WTC11 (cell line): Measurements from ENCODE around the gene SMG9.

Experiments used
- FOXJ3 ChIP-seq: sonication (generic); formaldehyde crosslinking; IDR thresholded peaks from 2 replicates; pipeline ENCODE4 v1.9.0; 2021; ENCODE audit warnings: missing genetic modification reagents, mild to moderate bottlenecking, borderline replicate concordance
- NFE2L1 ChIP-seq: sonication (generic); formaldehyde crosslinking; IDR thresholded peaks from 2 replicates; pipeline ENCODE4 v1.8.1; 2023; ENCODE audit warnings: missing genetic modification reagents
- NFYB ChIP-seq: sonication (generic); formaldehyde crosslinking; conservative IDR thresholded peaks from 2 replicates; pipeline ENCODE4 v1.8.0; 2022; ENCODE audit warnings: low read depth, missing genetic modification reagents
- NR3C1 ChIP-seq: sonication (generic); formaldehyde crosslinking; conservative IDR thresholded peaks from 2 replicates; pipeline ENCODE4 v1.8.1; 2023; ENCODE audit warnings: low read depth, mild to moderate bottlenecking, missing genetic modification reagents
- SMAD4 ChIP-seq: sonication (generic); formaldehyde crosslinking; IDR thresholded peaks from 2 replicates; pipeline ENCODE4 v1.8.0; 2022; ENCODE audit warnings: mild to moderate bottlenecking, missing genetic modification reagents
- SP1 ChIP-seq: sonication (generic); formaldehyde crosslinking; conservative IDR thresholded peaks from 2 replicates; pipeline ENCODE4 v1.8.1; 2022; ENCODE audit warnings: missing genetic modification reagents
- TF ChIP-seq, protein P1 (sequence below): fragments of 200-600 bp; IDR thresholded peaks from 2 replicates; pipeline ENCODE4 v1.8.0; 2022; ENCODE audit warnings: antibody characterized with exemption
- TF ChIP-seq, protein P2 (sequence below): sonication (generic); formaldehyde crosslinking; IDR thresholded peaks from 2 replicates; pipeline ENCODE4 v1.8.1; 2023; ENCODE audit warnings: mild to moderate bottlenecking, missing genetic modification reagents, moderate library complexity
- TF ChIP-seq, protein P3 (sequence below): sonication (generic); formaldehyde crosslinking; IDR thresholded peaks from 2 replicates; pipeline ENCODE4 v1.8.1; 2022; ENCODE audit warnings: missing genetic modification reagents, borderline replicate concordance

DNA sequence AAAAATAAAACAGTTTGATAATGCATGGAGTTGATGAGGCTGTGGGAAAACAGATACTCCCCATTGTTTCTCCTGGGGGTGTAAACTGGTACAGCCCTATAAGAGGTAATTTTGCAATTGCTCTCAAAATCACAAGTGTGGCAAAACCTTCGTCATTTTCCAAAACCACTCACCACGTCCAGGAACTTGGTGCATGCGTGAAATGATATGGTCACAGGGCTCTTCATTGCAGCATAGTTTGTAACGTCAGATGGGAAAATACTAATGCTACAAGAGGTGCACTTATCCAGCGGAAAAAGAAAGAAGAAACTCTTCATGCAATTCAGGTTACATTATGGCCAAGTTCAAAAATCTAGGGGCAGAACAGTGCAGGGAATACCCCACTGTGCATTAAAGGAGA, 72.9 kb downstream of the SMG9 start:
- TF ChIP-seq NR3C1 (CRISPR knock-in tag) (no peak), SP1 (CRISPR knock-in tag) (no peak), NFE2L1 (CRISPR knock-in tag) (no peak), SMAD4 (CRISPR knock-in tag) (no peak), NFYB (CRISPR knock-in tag) (no peak), FOXJ3 (CRISPR knock-in tag) (no peak)
- TF ChIP-seq, protein P1, sequence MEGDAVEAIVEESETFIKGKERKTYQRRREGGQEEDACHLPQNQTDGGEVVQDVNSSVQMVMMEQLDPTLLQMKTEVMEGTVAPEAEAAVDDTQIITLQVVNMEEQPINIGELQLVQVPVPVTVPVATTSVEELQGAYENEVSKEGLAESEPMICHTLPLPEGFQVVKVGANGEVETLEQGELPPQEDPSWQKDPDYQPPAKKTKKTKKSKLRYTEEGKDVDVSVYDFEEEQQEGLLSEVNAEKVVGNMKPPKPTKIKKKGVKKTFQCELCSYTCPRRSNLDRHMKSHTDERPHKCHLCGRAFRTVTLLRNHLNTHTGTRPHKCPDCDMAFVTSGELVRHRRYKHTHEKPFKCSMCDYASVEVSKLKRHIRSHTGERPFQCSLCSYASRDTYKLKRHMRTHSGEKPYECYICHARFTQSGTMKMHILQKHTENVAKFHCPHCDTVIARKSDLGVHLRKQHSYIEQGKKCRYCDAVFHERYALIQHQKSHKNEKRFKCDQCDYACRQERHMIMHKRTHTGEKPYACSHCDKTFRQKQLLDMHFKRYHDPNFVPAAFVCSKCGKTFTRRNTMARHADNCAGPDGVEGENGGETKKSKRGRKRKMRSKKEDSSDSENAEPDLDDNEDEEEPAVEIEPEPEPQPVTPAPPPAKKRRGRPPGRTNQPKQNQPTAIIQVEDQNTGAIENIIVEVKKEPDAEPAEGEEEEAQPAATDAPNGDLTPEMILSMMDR, result no peak
- TF ChIP-seq, protein P2, sequence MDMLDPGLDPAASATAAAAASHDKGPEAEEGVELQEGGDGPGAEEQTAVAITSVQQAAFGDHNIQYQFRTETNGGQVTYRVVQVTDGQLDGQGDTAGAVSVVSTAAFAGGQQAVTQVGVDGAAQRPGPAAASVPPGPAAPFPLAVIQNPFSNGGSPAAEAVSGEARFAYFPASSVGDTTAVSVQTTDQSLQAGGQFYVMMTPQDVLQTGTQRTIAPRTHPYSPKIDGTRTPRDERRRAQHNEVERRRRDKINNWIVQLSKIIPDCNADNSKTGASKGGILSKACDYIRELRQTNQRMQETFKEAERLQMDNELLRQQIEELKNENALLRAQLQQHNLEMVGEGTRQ (CRISPR knock-in tag), result no peak
- TF ChIP-seq, protein P3, sequence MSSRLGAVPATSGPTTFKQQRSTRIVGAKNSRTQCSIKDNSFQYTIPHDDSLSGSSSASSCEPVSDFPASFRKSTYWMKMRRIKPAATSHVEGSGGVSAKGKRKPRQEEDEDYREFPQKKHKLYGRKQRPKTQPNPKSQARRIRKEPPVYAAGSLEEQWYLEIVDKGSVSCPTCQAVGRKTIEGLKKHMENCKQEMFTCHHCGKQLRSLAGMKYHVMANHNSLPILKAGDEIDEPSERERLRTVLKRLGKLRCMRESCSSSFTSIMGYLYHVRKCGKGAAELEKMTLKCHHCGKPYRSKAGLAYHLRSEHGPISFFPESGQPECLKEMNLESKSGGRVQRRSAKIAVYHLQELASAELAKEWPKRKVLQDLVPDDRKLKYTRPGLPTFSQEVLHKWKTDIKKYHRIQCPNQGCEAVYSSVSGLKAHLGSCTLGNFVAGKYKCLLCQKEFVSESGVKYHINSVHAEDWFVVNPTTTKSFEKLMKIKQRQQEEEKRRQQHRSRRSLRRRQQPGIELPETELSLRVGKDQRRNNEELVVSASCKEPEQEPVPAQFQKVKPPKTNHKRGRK (CRISPR knock-in tag), result no peak
